Body of pancreas (tissue), 4 donors: ENCODE results near the gene DLG3.

ENCODE experiments used
- POLR2A ChIP-seq, 3 donors: fragments of 450-650 bp; IDR thresholded peaks; one replicate each; pipeline ENCODE4 v1.6.1; 2016; ENCODE audit warnings: antibody characterized with exemption in 3 of 3, mild to moderate bottlenecking in 2 of 3
- TF ChIP-seq, protein P1 (sequence below), 7 experiments: fragments of 450-650 bp in 4 of 7; fragments of 200-600 bp in 3 of 7; sonication (generic) in 3 of 7; IDR thresholded peaks; one replicate each; pipeline ENCODE4 v1.5.1; 2016 to 2019; ENCODE audit warnings: antibody characterized with exemption in 7 of 7

DNA sequence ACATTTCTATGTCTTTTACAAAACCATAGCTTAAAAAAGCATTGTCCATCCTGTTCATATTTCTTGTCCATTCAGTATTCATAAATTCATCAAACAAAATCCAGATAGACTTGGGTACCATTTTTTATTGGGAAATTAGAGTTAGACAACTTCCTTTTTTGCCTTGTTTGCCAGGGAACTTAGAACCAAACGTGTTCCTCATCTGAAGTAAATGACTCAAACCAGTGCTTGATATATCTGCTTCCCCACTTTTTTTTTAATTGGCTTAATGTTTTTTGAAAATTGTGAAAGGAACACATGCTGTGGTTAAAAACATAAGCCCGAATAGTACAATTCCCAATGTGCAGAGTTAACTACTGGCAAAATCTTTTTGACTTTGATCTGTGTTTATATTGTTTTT is 44.2 kb downstream of the DLG3 start:
- TF ChIP-seq, protein P1, sequence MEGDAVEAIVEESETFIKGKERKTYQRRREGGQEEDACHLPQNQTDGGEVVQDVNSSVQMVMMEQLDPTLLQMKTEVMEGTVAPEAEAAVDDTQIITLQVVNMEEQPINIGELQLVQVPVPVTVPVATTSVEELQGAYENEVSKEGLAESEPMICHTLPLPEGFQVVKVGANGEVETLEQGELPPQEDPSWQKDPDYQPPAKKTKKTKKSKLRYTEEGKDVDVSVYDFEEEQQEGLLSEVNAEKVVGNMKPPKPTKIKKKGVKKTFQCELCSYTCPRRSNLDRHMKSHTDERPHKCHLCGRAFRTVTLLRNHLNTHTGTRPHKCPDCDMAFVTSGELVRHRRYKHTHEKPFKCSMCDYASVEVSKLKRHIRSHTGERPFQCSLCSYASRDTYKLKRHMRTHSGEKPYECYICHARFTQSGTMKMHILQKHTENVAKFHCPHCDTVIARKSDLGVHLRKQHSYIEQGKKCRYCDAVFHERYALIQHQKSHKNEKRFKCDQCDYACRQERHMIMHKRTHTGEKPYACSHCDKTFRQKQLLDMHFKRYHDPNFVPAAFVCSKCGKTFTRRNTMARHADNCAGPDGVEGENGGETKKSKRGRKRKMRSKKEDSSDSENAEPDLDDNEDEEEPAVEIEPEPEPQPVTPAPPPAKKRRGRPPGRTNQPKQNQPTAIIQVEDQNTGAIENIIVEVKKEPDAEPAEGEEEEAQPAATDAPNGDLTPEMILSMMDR (IDR thresholded peaks at IDR 0.05), result no peak
- no peak for TF ChIP-seq POLR2A (IDR thresholded peaks at IDR 0.05)
